GM19452 (cell line): ENCODE data around the gene GALP.
"Not testable (repeated sequence)": the region's sequence is repeated elsewhere in the genome, so short reads cannot be mapped to it uniquely, and the experiment has no call there.

ENCODE experiments used
- ATAC-seq: cut with Tn5 transposase; IDR thresholded peaks from one replicate; pipeline ENCODE4 v1.9.1; 2021; ENCODE audit not compliant: unreplicated experiment

The GALP gene

DNA sequence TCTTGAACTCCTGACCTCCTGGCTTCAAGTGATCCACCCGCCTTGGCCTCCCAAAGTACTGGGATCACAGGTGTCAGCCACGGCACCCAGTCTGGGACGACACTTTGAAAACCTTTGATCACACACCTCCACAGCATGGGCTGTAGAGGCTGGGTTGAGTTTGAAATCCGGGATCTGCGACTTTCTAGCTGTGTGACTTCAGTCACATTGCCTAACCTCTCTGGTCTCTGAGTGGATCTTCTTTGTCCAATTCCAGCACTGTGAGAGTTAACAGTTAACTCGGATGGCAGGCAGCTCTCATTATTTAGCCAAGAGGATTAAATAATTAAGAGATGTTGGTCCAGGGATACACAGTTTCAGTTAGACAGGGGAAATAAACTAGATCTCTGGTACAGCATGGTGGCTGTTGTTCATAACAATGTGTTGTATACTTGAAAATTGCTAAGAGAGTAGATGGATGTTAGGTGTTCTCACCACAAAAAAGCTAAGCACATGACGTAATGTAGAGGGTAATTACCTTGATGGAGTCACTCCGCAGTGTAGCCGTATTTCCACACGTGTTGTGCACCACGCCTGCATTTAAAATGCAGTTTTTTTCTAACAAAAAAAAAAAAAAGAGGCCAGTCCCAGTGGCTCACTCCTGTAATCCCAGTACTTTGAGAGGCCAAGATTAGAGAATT lies 1.9 kb downstream of the GALP start:
- no peak for ATAC-seq

GRCh38 chr19:56189785-56190184 lies 14.0 kb downstream of the GALP start:
- no peak for ATAC-seq

DNA sequence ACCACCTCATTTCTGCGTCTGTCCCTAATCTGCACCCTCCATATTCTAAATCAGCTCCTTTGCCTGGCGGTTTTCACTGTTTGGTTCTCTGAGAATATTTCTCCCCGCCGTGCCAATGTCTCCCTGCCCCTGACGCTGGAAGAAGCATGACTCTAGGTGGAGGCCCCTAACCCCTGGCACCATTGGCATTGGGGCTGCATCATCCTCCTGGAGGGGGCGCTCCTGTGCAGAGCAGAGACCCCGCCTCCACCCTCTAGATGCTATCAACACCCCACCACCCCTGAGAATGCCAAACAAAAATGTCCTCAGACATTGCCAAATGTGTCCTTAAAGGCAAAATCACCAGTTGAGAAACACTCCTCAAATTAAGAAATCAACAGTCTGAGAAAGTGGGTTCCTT lies 15.3 kb downstream of the GALP start:
- no peak for ATAC-seq

GRCh38 chr19:56191711-56192110 lies 15.9 kb downstream of the GALP start:
- ATAC-seq = no peak

GRCh38 chr19:56193981-56194640 lies 18.3 kb downstream of the GALP start:
- ATAC-seq = no peak

- not testable (repeated sequence) for ATAC-seq
Observed at GRCh38 chr19:56197646-56198045, 21.8 kb downstream of the GALP start, which contains the start of gene ZSCAN5B. Gene ZSCAN5B (minus strand): TSS chr19:56197783. CDS start chr19:56193052, 4,731 bp downstream.

DNA sequence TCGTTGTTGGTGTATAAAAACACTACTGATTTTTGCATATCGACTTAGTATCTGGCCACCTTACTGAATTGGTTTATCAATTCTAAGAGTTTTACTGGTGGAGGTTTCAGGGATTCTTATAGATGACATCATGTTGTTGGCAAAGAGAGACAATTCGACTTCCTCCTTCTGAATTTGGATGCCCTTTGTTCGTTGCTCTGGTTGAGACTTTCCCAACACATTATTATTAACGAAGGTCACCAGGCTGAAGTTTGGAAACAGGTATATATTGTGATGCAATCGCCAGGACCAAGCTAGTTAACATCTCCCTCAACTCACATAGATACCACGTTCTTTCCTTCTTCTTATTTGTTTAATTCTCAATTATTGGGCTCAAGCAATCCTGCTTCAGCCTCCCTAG lies 23.9 kb downstream of the GALP start:
- ATAC-seq = no peak

GRCh38 chr19:56201973-56202372 lies 26.2 kb downstream of the GALP start, which contains the start of gene ZSCAN5C:
Gene ZSCAN5C (plus strand): TSS chr19:56202273. CDS start chr19:56205914, 3,641 bp downstream.
- no peak for ATAC-seq

GRCh38 chr19:56207581-56207980 lies 31.8 kb downstream of the GALP start:
- ATAC-seq = not testable (repeated sequence)

GRCh38 chr19:56209091-56209490 lies 33.3 kb downstream of the GALP start:
- no peak for ATAC-seq

DNA sequence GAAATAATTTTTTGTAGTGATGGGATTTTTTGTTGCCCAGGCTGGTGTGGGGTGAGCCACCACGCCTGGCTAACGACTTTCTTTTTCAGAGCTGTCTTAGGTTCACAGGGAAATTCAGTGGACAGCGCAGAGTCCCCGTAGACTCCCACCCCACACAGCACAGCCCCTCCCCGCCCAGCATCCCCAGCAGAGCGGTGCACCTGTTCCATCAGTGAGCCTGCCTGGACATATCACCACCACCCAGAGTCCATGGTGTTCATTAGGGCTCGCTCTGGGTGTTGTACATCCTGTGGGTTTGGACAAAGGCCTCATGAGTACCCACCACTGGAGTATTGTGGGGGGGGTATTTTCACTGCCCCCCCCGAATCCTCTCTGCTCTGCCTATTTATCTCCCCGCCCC lies 34.2 kb downstream of the GALP start:
- ATAC-seq = not testable (repeated sequence)

- ATAC-seq = no peak
Observed at GRCh38 chr19:56211718-56212117, 35.9 kb downstream of the GALP start.

- ATAC-seq = no peak
Observed at GRCh38 chr19:56217039-56217949, 41.5 kb downstream of the GALP start.

DNA sequence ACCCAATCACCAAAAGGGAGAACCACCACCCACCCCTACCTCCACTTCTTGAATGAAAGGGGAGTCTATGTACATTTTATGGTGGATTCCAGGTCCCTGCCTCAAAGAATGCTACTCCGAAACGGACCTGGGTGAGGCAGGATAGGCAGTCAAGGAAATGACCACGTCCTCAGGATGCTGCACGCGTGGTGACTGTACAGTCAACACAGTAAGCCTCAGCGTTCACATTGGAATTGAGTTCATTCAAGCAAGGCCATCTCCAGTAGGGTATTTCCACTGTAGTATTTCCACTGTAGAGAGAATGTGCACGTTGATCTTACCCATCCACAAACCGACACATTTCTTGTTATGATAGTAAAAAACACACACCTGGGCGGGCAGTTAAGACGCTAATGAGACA lies 43.2 kb downstream of the GALP start:
- ATAC-seq = no peak

DNA sequence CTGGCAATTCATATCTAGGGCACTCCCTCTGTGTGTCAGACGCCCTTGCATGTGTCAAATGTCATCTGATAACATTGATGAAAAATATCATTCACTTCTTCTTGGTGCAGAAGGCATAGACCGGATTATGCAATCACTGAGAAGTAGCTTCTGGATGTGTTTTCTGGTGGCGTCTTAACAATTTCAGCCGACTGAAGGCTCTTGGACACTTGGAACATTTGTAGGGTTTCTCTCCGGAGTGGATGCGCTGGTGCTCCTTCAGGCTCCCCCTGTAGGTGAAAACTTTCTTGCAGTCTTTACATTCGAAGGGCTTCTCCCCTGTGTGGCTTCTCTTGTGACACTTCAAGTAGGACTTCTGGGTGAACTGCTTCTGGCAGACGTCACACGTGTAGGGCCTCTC lies 45.6 kb downstream of the GALP start:
- ATAC-seq = not testable (repeated sequence)

DNA sequence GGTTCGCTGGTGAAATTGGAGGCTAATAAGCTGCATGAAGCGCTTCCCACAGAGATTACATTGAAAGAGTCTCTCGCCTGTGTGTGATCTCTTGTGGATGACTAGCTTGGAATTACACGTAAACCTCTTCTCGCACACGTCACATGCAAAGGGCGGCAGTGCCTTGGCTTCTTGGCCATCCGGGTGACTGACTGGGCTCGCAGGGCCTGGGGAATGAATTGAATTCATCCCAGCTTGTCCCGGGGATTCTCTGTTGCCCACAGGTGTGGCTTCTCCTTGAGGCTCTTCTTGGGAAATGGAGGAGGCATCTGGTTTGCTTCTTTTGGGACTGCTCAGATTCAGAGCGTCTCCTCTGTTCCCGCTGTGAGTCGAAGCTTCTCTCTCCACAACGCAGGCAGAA lies 46.0 kb downstream of the GALP start:
- ATAC-seq = no peak

- no peak for ATAC-seq
Observed at GRCh38 chr19:56222901-56223300, 47.1 kb downstream of the GALP start.

DNA sequence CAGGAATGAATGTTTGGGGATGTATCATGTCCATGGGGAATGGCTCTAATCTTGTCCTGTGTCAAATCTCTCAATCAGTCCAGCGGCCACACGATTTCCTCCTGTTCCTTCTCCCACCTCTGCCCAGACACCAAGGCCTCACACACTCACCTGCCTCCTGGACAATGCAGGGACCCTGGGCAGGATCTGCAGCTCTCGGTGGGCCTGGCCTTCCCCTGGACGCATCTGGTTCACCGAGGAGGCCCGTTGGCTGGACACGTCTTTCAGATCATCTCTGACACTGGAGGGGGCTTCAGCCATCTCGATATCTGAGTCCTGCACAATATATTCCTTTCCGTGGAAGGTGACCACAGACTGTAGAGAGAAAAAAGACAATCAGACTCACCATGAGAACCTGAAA lies 47.7 kb downstream of the GALP start:
- no peak for ATAC-seq
